GM18519 (cell line): ENCODE results near the gene OPN1MW2.
"Not testable (repeated sequence)": the region's sequence is repeated elsewhere in the genome, so short reads cannot be mapped to it uniquely, and the experiment has no call there.

Experiments used
- ATAC-seq: cut with Tn5 transposase; IDR thresholded peaks from one replicate; pipeline ENCODE4 v1.9.1; 2021; ENCODE audit warnings: mild to moderate bottlenecking, moderate library complexity; ENCODE audit not compliant: unreplicated experiment, low FRiP score

The OPN1MW2 gene

DNA sequence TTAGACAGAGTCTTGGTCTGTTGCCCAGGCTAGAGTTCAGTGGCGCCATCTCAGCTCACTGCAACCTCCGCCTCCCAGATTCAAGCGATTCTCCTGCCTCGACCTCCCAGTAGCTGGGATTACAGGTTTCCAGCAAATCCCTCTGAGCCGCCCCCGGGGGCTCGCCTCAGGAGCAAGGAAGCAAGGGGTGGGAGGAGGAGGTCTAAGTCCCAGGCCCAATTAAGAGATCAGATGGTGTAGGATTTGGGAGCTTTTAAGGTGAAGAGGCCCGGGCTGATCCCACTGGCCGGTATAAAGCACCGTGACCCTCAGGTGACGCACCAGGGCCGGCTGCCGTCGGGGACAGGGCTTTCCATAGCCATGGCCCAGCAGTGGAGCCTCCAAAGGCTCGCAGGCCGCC is at the start of gene OPN1MW2:
OPN1MW2 (plus strand) TSS at position 301 of the 400 bp plus-strand sequence; CDS start at position 361, 60 bp downstream.
- not testable (repeated sequence) for ATAC-seq

DNA sequence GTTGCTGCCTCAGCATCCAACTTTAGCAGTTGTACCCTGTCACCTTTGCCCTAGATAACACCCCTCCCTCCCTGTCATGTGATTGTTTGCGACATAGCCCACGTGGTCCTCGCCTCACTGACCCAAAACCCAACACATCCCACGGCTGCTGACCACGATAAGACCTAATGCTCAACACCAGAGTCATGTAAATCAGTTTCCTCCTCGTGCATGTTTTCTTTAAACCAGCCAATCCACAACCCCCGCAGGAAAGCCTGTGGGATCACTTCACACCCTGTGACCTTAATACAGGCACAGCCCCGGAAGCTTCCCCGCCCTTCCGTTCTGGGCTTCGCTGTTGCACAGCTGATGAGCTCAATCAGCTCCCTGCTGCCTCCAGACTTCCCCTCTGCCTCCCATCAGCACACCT is 47.0 kb upstream of the OPN1MW2 start:
- not testable (repeated sequence) for ATAC-seq

DNA sequence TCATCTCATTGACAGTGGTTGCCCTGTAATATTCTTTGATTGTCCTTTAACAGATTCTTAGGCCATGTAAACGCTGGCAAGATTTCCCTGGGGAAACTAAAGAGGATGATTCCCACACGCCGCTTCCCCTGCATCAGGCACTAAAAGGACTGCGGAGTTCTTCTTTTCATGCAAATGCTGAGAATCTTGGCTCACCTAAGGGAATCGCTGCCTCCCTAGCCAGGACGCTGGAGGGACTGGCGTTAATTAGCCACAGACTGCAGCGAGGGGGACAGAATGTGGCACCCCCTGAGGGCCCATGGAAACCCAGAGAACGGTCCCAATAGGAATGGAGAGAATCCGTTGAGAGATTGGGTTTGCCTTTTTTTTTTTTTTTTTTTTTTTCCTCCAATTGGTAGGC is 45.2 kb upstream of the OPN1MW2 start:
- not testable (repeated sequence) for ATAC-seq

DNA sequence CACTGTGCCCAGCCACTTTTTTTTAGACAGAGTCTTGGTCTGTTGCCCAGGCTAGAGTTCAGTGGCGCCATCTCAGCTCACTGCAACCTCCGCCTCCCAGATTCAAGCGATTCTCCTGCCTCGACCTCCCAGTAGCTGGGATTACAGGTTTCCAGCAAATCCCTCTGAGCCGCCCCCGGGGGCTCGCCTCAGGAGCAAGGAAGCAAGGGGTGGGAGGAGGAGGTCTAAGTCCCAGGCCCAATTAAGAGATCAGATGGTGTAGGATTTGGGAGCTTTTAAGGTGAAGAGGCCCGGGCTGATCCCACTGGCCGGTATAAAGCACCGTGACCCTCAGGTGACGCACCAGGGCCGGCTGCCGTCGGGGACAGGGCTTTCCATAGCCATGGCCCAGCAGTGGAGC is 37.3 kb upstream of the OPN1MW2 start, which contains the start of gene OPN1MW:
OPN1MW (plus strand) TSS at position 301 of the 400 bp plus-strand sequence; CDS start at position 383, 82 bp downstream.
- ATAC-seq: not testable (repeated sequence)

- not testable (repeated sequence) for ATAC-seq
Measured at GRCh38 chrX:154183794-154184193, 35.8 kb upstream of the OPN1MW2 start.

DNA sequence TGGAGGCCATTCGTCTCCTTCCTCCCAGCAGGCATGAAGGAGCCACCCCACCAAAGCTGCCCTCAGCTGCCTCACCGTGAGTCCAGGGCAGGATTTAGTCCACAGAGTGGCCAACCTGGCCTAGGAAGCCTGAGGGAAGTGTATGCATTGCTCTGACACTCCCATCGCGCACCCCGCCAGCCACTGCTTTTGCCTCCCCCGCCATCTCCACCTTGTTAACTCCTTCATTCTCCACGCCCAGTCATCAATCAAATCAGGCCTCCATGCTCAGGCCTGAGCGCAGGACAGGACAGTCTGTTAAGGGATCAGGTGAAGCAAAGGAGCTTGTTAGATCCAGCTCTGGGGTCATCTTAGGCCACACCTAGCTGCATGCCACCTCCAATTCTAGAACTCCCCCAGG is 26.7 kb upstream of the OPN1MW2 start:
- ATAC-seq: not testable (repeated sequence)

DNA sequence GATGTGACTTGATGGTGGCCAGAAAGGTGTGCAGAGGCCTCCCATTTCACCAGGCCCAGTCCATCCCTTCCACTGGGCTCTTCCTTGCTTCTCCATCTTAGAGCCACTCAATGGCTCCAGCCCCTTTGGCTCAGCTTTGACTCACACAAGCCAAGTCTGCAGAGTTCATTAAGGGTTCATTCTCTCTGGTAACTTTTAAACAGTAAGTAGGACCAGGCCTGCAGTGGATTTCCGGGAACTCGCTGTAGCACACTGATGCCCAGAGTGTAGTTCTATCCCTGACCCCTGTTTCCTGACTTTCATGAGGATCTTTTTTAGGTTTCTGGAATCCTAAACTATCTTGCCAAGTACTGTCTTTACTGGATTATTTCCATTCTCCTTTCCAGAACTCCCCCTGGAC is 25.2 kb upstream of the OPN1MW2 start:
- ATAC-seq: not testable (repeated sequence)

DNA sequence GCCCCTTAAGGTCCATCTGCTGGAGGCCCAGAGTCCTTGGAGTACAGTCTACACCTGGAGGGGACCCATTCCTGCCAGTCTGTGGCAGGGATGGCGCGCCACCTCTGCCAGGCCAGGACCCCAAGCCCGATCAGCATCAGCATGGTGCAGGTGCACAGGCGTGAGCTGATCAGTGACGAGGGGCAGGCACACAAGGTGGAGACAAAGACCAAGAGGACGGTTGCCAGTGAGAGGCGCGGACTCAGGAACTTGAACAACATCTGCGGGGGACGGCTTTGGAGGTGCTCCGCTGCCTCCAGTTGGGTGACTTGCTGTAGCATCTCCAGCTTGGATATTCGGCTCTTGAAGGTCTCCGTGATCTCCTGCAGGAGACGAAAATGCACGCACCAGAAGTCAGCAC is 23.1 kb upstream of the OPN1MW2 start:
- ATAC-seq: not testable (repeated sequence)

GRCh38 chrX:154209670-154210418 is 9.7 kb upstream of the OPN1MW2 start:
- ATAC-seq: not testable (repeated sequence)

DNA sequence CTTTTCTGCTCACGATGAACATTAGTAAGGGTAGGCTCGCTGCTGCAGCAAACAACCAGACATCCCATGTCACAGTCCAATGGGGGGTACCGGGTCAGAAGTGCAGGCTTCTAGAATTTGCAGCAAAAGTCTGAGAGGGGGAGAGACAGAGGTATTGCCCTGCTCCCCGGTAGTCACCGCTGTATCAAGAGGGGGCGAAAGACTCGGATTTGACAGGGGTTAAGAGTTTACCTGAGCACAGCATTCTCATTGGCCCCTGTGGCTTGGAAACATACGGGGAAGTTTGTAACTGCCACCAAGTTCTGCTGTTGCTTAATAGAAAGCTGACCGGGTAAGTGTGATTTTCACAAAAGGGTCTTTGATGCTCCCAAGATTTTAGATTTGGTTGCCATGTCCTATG is 8.5 kb upstream of the OPN1MW2 start:
- not testable (repeated sequence) for ATAC-seq

GRCh38 chrX:154211499-154211898 is 8.1 kb upstream of the OPN1MW2 start:
- ATAC-seq: not testable (repeated sequence)

- not testable (repeated sequence) for ATAC-seq
Measured at GRCh38 chrX:154225292-154225691, 5.7 kb downstream of the OPN1MW2 start.

DNA sequence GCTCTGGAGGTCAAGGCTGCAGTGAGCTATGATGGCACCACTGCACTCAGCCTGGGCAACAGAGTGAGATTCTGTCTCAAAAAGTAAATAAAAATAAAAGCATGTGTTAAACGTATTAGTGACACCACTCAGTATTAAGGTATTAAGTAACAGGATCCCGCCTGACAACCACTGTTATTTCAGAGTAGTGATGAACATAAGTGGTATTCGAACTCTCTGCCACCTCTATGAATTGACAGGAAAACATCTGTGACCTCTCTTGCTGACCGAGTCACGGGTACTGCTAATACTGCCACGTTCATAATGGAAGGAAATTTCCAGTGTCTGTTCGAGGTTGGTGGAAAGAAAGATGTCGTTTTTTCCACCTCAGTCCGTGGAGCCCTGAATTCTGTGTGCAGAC is 7.2 kb downstream of the OPN1MW2 start:
- not testable (repeated sequence) for ATAC-seq

DNA sequence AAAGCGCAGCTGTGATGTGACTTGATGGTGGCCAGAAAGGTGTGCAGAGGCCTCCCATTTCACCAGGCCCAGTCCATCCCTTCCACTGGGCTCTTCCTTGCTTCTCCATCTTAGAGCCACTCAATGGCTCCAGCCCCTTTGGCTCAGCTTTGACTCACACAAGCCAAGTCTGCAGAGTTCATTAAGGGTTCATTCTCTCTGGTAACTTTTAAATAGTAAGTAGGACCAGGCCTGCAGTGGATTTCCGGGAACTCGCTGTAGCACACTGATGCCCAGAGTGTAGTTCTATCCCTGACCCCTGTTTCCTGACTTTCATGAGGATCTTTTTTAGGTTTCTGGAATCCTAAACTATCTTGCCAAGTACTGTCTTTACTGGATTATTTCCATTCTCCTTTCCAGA is 11.9 kb downstream of the OPN1MW2 start:
- not testable (repeated sequence) for ATAC-seq

GRCh38 chrX:154233620-154234019 is 14.1 kb downstream of the OPN1MW2 start:
- not testable (repeated sequence) for ATAC-seq

GRCh38 chrX:154238939-154239559 is 19.5 kb downstream of the OPN1MW2 start:
- ATAC-seq: not testable (repeated sequence)

- not testable (repeated sequence) for ATAC-seq
Measured at GRCh38 chrX:154239982-154240503, 20.5 kb downstream of the OPN1MW2 start.

- ATAC-seq: not testable (repeated sequence)
Measured at GRCh38 chrX:154247377-154248045, 28.0 kb downstream of the OPN1MW2 start.

DNA sequence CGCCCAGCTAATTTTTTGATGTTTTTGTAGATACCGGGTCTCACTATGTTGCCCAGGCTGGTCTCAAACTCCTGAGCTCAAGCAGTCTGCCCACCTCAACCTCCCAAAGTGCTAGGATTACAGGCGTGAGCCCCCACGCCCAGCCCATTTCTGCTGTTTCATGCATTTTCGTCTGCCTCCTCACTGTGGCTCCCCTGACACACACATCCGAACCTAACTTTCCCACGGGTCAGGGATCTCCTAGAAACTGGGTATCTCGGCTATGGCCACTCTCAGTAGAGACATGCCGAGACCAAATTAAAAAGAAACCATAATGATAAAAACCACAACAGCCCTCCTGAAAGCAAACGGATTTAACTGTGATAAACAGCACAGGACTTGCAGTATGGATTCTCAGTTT is 28.5 kb downstream of the OPN1MW2 start:
- ATAC-seq: not testable (repeated sequence)

- not testable (repeated sequence) for ATAC-seq
Measured at GRCh38 chrX:154257282-154257681, 37.7 kb downstream of the OPN1MW2 start, which contains the start of gene OPN1MW3. OPN1MW3 (plus strand) TSS chrX:154257582; CDS start chrX:154257620, 38 bp downstream.

DNA sequence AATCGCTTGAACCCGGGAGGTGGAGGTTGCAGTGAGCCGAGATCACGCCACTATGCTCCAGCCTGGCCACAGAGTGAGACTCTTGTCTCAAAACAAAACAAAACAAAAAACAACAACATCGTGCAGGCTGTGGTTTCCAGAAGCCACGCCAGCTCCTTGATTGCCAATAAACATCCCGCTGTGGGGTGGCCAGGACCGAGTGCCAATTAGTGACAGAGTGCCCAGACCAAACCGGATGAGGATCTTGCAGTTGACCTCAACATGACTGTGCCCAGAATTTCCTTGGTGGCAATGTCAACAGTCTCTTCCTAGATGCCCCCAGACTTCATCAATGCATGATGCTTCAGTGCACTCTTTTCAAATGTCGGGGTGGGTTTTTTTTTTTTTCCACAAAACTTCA is 39.2 kb downstream of the OPN1MW2 start:
- ATAC-seq: not testable (repeated sequence)
